Tibial nerve (tissue), 4 donors: ENCODE data around the gene DDIT3.
A peak's percentile ranks its signal among the peaks of the same experiment; 100 is the strongest.

Source experiments
- CTCF ChIP-seq, 5 experiments: fragments of 200-600 bp in 3 of 5; fragments of 450-650 bp in 2 of 5; sonication (generic) in 3 of 5; IDR thresholded peaks; one replicate each; pipeline ENCODE4 v1.5.1; 2016 to 2019; ENCODE audit warnings: antibody characterized with exemption in 5 of 5, mild to moderate bottlenecking in 3 of 5, moderate library complexity in 2 of 5
- EP300 ChIP-seq, 2 donors: sonication (generic); formaldehyde crosslinking; IDR thresholded peaks; one replicate each; pipeline ENCODE4 v1.6.1; 2017; ENCODE audit warnings: antibody characterized with exemption in 2 of 2, mild to moderate bottlenecking in 1 of 2

GRCh38 chr12:57520053-57520818 is at the start of gene DDIT3:
- TF ChIP-seq CTCF (IDR thresholded peaks at IDR 0.05): peak in 2 of 5 experiments; percentile 29 to 39
- TF ChIP-seq EP300 (IDR thresholded peaks at IDR 0.05): peak; percentile 92 to 100
